NCI-H82 treated with DMSO at 0.1 percent for 48 hours (cell line): Measurements from ENCODE around the gene CBX4.

ENCODE experiments used
- DNase-seq: peaks from one replicate; lab custom pipeline; 2025; ENCODE audit not compliant: unreplicated experiment; lab: John Stamatoyannopoulos, UW

Gene CBX4

DNA sequence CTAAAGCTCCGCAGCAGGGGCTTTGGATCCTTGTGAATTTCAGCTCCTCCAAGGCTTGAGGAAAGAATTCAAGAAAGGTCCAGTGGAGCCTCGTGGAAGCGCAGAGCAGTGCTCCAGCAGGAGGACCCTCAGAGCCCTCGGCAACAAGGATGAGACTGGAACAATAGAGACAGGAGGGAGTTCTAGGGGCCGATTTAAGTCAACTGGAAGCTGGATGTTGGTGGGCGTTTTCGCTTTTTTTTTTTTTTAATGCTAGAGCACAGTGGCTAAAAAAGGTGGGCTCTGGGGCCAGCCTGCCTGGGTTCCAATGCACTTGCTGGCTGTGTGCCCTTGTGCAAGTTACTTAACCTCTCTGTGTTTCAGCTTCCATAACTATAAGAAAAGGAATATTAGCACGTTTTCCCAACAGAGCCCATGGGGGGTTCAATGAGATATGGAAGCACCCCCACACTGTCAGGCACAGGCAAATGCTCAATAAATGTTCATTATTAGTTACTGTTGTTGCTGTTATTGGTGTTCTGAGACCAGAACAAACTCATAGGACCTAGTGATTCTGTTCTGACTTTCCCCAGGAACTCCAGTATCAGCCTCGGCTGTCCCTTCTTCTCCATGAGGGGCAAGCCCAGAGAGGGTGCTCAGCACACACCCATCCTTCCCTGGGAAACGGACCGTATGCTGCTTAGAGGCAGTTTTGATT is 37.1 kb downstream of the CBX4 start:
- DNase-seq: no peak

- DNase-seq: no peak
Measured at GRCh38 chr17:79801156-79802038, 37.8 kb downstream of the CBX4 start.

DNA sequence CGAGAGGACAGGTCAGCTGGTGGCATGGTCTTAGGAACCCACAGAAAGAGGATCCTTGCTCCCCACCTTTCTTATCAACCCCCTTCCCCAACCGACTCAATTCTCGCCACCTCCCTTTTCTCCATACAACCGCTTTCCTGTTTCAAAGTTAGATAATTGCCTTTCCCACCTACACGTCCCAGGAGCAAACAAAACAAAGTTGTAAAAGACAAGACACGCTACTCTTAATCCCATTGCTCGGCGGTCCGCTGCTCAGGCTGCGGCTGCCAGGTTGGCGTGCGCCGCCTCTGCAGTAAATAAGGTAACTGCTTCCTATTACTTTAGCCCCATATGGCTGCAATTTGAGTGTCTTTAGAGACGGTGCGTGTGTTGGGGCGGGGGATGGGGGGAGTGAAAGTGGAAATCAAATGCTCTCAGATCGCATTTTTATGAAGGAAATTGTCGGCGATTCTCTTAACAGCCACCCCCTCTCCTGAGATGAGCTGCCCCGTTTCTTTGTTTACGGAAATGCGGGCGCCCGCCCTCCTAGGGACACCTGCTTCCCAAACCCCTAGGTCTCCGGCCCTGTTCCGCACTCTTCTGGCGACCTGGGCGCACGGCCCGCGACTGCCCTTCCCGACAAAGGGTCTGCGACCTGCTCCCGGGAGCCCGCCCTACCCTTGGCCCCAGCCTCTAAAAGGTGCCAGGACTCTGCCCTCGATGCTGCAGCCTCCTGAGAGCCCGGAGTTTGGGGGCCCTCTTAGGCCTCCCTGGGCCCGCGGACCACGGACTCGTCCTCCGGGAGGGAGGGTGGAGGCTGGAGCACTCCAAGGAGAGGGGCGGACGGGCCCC is 38.7 kb downstream of the CBX4 start:
- peak; percentile 73 for DNase-seq

DNA sequence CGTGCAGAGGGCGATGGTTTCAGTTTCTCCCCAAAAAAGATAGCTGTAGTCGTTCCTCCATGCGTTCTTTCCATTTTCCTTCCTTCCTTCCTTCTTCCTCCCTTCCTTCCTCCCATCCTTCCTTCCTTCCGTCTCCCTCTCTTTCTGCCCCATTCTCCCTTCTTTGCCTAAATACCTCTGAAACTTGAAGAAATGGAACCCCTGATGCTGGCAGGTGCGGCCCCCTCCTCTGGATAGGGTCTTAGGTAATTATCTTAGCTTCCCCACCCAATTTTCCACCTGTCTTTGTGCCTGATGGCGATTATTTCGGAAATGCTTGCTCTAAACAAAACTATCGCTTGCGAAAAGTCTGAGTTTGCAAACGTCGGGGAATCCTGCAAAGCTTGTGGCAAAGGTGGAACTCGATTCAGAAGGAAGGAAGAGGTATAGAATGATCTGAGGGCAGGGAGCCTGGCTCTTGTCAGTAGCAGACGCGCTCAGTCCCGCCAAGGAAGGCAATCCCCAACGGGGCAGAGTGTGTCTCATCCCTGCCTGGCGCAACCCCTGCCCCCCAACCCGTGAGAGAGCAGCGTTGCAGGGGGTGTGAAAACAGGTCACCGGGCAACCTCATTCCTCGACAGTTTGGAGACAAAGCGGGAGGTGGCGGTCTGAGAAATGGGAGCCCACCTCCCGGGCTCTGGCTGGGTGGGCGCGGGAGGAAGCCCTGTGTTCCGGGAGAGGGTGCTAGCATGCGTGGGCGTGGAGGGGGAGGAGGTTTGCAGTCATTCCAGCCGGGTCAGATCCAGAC is 39.5 kb downstream of the CBX4 start:
- no peak for DNase-seq

GRCh38 chr17:79799174-79799537 is 40.1 kb downstream of the CBX4 start:
- no peak for DNase-seq

DNA sequence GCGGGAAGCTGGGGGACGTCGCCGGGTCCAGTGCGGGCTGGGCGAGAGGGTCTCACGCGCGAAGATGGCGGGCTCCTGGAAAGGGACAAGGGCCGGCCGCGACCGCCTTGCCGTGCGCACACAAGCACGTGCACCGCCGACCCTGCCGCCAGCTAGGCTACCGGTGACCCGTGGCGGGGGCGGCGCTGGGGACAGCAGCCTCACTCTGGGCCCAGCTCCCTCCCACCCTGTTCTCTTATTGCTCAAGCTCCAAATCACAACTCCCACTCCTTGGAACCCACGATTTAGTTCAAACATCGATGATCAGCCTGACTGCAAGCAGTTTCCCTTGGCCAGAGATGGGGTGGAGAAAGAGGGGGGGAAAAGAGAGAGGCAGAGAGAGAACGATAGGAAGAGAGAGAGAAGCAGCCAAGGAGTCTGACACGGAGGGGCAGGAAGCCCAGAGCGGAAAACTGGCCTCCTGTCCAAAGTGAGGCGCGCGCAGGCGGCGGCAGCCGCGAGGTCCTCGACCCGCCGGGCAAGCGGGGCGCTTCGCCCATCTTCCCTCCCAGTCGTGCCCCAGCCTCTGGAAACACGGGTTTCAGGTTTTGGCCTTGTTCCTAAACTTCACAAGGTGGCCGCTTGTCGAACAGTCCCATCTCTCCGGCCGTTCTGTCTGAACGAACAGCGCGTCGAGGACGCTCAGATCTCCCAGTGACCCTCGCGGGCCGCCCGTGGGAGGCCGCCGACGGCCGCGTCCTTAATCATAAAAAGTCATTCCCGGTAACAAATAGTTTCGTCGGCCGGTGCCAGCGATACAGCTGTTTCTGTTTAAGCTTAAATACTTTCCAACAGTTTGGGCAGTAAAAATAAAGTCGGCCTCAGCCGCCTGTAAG is 40.7 kb downstream of the CBX4 start:
- no peak for DNase-seq

DNA sequence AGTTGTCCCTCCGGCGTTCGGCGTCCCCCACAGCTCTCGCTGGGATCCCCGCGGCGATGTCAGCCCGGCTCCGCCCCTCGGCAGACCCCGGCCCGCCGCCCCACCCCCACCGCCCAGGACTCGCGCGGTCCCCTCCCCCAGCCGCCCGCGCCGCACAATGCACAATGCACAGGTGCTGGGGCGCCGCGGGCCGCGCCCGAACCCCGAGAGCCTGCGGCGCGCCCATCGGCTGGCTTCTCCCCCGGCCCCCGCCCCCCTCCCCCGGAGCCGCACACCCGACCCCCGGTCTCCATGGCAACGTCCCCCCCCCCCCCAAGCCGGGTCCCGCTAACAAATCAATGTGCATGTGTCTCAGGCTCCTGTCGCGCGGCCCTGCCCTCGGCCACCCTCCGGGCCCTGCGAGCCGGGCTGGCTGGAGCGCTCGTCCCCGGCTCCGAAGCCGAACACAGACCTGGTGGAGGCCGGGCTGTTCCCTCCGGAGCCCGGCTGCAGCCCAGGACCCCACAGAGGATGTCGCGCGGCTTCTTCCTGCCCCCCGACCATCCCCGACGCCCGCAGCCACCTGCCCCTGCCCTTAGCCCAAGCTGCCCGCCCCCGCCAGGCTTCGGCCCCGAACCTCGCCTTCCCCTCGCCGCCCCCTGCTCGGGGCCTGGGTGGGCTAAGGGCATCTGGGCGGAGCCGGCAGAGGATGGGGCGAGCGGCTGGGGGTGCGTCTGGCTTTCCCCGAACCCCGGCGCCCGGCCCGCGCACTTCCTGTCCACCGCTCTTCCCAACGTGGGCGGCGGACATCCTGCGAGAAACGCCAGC is 41.5 kb downstream of the CBX4 start:
- no peak for DNase-seq

- DNase-seq: peak; percentile 99
Measured at GRCh38 chr17:79796763-79797491, 42.3 kb downstream of the CBX4 start, which contains the start of gene CBX8. Gene CBX8, minus strand, starts transcription at chr17:79797077. Its CDS starts 79 bp downstream, at chr17:79796998.

DNA sequence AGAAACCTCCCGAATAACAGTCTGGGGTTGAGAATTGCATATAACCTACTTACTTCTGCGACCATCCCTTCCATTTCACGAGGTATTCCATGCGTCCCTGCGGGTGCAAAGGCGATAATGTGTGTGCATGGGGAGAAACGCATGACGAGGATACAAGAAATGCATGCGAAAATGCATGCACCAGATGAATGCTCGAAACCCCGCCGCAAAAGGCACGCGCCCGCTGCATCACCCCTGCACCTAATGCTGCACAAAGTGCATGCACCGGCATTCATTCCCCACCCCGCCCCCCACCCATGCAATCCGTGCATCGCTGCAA is 42.8 kb downstream of the CBX4 start:
- DNase-seq: no peak

DNA sequence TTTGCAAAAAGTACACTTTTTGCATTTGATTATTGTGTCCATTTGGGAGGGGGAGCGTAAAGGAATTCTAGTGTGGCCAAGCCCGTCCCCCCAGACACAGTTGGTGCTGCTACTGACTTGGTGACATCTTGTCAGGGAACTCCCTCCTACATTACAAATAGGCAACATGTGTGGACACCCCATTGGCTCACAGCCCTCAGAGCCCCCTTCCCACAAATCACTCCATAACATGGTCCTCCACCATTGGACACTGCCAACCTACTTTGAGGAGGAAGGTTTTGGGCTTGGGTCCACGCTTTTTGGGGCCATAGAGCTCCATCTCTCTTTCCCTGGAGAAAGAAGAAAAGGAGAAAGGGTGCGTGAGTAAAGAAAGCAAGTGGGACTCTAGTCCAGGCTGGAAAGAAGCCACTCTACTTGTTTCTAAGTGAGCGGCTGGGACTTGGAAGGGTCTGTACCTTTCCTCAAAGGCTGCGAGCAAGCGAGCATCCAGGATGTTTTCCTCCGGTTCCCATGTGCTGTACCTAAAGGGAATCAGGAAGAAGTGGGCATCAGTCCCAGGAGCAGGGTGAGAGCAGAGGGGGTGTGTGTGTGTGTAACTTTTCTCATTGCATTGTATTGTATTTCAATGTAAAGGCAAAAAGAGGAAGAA is 43.3 kb downstream of the CBX4 start:
- no peak for DNase-seq

DNA sequence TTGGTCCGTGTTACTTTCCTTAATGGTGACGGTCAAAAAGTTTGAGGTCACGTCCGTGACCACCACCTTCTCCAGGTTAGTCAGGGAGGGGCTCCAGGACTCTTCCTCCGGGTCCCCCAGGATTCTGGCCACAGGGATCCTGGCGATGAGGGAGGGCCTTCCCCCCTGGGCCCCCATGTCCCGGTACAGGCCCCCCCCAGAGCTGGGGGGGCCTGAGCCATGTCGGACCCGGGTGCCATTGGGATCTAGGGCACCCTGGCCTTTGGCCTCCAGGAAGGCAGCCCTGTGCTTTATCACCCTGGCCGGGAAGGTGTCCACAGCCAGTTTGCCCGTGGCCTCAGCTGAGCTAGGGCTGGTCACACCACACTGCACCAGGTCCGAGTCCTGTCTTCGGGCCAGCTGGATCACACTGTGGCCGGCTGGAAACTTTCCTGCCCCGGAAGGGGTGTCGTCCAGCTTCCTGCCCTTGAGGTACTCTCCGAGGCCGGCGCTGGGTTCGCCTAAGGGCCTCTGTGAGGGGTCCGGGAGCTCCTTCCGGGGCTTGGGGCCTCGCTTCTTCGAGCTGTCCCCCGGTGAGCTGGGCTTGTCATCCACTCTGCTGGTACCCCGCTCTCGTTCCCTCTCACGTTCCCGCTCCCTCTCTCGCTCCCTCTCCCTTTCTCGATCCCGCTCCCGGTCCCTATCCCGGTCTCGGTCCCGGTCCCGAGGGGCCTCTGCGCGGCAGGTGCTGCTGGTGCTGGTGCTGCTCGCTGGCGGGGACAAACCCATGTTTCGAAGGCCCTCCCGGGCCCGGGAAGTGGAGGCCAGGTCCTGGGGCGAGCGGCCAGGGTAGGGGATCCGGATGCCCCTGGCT is 44.4 kb downstream of the CBX4 start:
- DNase-seq: no peak

DNA sequence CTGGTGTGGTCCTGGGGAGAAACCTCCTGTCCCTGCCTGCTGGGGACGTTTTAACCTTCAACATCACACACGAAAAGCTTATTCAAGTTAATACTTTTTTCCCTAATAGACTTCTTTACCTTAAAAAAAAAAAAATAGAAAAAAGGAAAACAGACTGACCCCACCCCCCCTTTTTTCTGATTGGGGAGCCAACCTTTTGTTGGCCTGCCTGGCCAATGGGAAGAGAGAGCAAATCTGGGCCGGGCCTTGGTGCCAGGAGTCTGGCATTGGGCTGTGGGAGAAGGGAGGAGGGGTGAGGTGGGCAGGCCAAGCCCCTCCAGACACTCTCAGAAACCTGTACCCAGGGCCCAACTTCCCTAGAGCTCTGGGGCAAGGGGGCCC is 45.3 kb downstream of the CBX4 start:
- DNase-seq: peak; percentile 36

GRCh38 chr17:79792984-79793923 is 46.0 kb downstream of the CBX4 start:
- DNase-seq: no peak

- no peak for DNase-seq
Measured at GRCh38 chr17:79792341-79792871, 46.8 kb downstream of the CBX4 start.

DNA sequence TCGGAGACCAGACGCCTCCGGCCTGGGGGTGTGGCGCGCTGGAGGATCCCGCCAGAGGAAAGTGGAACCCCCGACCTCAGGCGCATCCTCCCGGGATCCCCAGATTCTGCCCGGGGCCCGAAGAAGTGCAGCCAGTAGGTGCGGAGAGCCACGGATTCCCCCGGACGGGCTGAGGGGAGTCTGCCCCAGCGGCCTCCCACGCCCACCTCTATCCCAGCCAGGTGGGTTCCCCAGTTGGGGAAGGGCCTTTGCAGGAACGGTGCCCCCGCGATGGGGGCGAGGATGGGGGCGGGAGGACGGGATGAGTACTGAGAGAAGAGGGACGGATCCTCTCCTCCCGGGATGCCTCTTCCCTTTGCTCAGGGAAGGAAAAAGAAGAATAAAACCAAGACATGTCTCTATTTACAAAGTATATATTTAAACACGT is 47.5 kb downstream of the CBX4 start:
- no peak for DNase-seq
